ENCODE measurements around the gene AJAP1.

The AJAP1 gene

GRCh38 chr1:4752059-4752458 lies 97.7 kb downstream of the AJAP1 start:
- H3K4me1 ChIP-seq = no peaks in the 10 kb centered on the region
- TF ChIP-seq CTCF (IDR thresholded peaks at IDR 0.05; ENCODE audit: low read depth, low read length) = no peak
- no peaks in the 10 kb centered on the region for H3K9me3 ChIP-seq
- no peaks in the 10 kb centered on the region for H3K36me3 ChIP-seq
- no peaks in the 10 kb centered on the region for H3K27me3 ChIP-seq
- H3K4me3 ChIP-seq (ENCODE audit: low read depth, low read length) = no peak overlapping the region
- no peak for DNase-seq

- DNase-seq = no peak
- Histone ChIP-seq H3K27me3 (no peaks in the 10 kb centered on the region), H3K36me3 (no peaks in the 10 kb centered on the region), H3K4me3 (ENCODE audit: low read depth, low read length) (no peak overlapping the region), H3K4me1 (no peaks in the 10 kb centered on the region), H3K9me3 (no peaks in the 10 kb centered on the region)
- no peak for TF ChIP-seq CTCF (IDR thresholded peaks at IDR 0.05; ENCODE audit: low read depth, low read length)
Measured at GRCh38 chr1:4754816-4755215, 100.4 kb downstream of the AJAP1 start.

GRCh38 chr1:4755301-4755845 lies 101.0 kb downstream of the AJAP1 start:
- no peak overlapping the region for H3K4me3 ChIP-seq (ENCODE audit: low read depth, low read length)

GRCh38 chr1:4755864-4756504 lies 101.6 kb downstream of the AJAP1 start:
- H3K27me3 ChIP-seq = no peaks in the 10 kb centered on the region
- H3K9me3 ChIP-seq = no peaks in the 10 kb centered on the region
- H3K4me1 ChIP-seq = no peaks in the 10 kb centered on the region
- no peak for TF ChIP-seq CTCF (IDR thresholded peaks at IDR 0.05; ENCODE audit: low read depth, low read length)
- H3K36me3 ChIP-seq = no peaks in the 10 kb centered on the region
- DNase-seq = no peak
- H3K4me3 ChIP-seq (ENCODE audit: low read depth, low read length) = no peak overlapping the region

More at GRCh38 chr1:4755301-4755845, 101.0 kb downstream of the AJAP1 start:
- no peak for TF ChIP-seq CTCF (IDR thresholded peaks at IDR 0.05; ENCODE audit: low read depth, low read length)
- H3K36me3 ChIP-seq = no peaks in the 10 kb centered on the region
- no peak for DNase-seq
- H3K9me3 ChIP-seq = no peaks in the 10 kb centered on the region
- H3K4me1 ChIP-seq = no peaks in the 10 kb centered on the region
- no peaks in the 10 kb centered on the region for H3K27me3 ChIP-seq

GRCh38 chr1:4756851-4757580 lies 102.6 kb downstream of the AJAP1 start:
- no peaks in the 10 kb centered on the region for H3K9me3 ChIP-seq
- DNase-seq = no peak
- H3K36me3 ChIP-seq = no peaks in the 10 kb centered on the region
- H3K27me3 ChIP-seq = no peaks in the 10 kb centered on the region
- no peak for TF ChIP-seq CTCF (IDR thresholded peaks at IDR 0.05; ENCODE audit: low read depth, low read length)
- H3K4me3 ChIP-seq (ENCODE audit: low read depth, low read length) = no peak overlapping the region
- no peaks in the 10 kb centered on the region for H3K4me1 ChIP-seq

GRCh38 chr1:4759671-4760070 lies 105.3 kb downstream of the AJAP1 start:
- H3K4me3 ChIP-seq (ENCODE audit: low read depth, low read length) = no peak overlapping the region
- DNase-seq = no peak
- no peaks in the 10 kb centered on the region for H3K27me3 ChIP-seq
- no peaks in the 10 kb centered on the region for H3K9me3 ChIP-seq
- no peaks in the 10 kb centered on the region for H3K4me1 ChIP-seq
- H3K36me3 ChIP-seq = no peaks in the 10 kb centered on the region
- no peak for TF ChIP-seq CTCF (IDR thresholded peaks at IDR 0.05; ENCODE audit: low read depth, low read length)
